ENCODE results near the gene TTC38. TPM values are rescaled to one million over a fixed set of nuclear protein-coding genes. Genes with fewer than 3 reads are reported as not detected.

TTC38 gene
- polyA plus RNA-seq, 1 donor from 2014 or later, result 1.4 TPM

DNA sequence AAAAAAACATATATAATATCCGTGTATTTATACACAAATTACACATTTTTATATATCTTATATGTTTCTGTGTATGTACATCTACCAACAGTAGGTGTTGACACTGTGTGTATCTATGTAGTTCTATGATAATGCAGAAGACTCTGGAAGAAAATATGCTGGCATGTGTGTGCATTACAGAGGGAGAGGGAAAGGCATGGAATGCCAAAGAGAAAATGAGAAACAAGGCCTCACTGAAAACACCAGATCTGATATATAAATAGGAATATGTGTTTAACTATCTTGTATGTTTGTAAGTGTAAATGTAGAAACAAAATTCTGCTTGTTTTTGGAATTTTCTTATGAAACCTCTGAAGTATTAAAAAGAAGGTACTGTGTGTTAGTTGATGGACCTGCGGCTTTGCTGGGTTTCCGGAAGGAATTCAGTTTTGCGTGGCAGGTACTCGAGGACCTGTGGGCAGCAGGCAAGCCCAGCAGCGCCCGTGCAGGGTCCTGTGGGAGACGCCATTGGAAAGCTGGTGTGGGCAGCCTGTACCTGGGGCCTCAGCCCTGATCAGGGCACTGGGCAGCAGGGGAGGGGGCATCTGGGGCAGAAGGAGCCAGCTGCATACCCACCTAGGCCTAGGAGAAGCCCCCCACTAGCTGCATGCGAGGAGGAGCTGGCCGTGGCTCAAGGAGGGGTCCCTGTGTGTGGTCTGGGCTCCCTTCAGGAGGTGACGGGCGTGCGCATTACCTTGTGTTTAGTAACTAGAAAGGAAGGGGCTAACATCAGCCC lies 60.1 kb downstream of the TTC38 start:
- Histone ChIP-seq H4K20me1 (ENCODE audit: insufficient read depth) (no peaks in the 10 kb centered on the region), H3F3A (ENCODE audit: insufficient read depth, low read length, poor library complexity, severe bottlenecking) (no peaks in the 10 kb centered on the region), H3K79me2 (replicated peaks; ENCODE audit: insufficient read depth, low read length) (no peaks in the 10 kb centered on the region), H3K27me3 (ENCODE audit: insufficient read depth, low read depth, low read length) (no peaks in the 10 kb centered on the region), H3K36me3 (ENCODE audit: insufficient read depth, low read length) (no peaks in the 10 kb centered on the region), H3K9ac (ENCODE audit: low read length) (no peak overlapping the region), H2AFZ (ENCODE audit: low read depth, low read length) (no peak overlapping the region), H3K9me2 (ENCODE audit: insufficient read depth, low read length) (no peaks in the 10 kb centered on the region), H3K9me3 (ENCODE audit: low read length) (no peaks in the 10 kb centered on the region), H3K4me3 (ENCODE audit: low read length) (no peak overlapping the region), H3K27ac (ENCODE audit: low read length) (no peak overlapping the region), H3K4me2 (ENCODE audit: low read length) (no peak overlapping the region)
- no peak for TF ChIP-seq MXI1 (conservative IDR thresholded peaks at IDR 0.05; ENCODE audit: poor library complexity, severe bottlenecking)
- no peak for TF ChIP-seq RAD21 (conservative IDR thresholded peaks at IDR 0.05)
- no peak for TF ChIP-seq REST (IDR thresholded peaks at IDR 0.05; ENCODE audit: borderline replicate concordance)
- no peak for TF ChIP-seq SMC3 (conservative IDR thresholded peaks at IDR 0.05; ENCODE audit: poor library complexity)
- TF ChIP-seq, protein P1, sequence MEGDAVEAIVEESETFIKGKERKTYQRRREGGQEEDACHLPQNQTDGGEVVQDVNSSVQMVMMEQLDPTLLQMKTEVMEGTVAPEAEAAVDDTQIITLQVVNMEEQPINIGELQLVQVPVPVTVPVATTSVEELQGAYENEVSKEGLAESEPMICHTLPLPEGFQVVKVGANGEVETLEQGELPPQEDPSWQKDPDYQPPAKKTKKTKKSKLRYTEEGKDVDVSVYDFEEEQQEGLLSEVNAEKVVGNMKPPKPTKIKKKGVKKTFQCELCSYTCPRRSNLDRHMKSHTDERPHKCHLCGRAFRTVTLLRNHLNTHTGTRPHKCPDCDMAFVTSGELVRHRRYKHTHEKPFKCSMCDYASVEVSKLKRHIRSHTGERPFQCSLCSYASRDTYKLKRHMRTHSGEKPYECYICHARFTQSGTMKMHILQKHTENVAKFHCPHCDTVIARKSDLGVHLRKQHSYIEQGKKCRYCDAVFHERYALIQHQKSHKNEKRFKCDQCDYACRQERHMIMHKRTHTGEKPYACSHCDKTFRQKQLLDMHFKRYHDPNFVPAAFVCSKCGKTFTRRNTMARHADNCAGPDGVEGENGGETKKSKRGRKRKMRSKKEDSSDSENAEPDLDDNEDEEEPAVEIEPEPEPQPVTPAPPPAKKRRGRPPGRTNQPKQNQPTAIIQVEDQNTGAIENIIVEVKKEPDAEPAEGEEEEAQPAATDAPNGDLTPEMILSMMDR (IDR thresholded peaks at IDR 0.05; ENCODE audit: poor library complexity, severe bottlenecking), result no peak
- TF ChIP-seq EZH2 (IDR thresholded peaks at IDR 0.05; ENCODE audit: borderline replicate concordance, insufficient read depth, low read length, poor library complexity, severe bottlenecking), result no peak
- TF ChIP-seq TAF1 (IDR thresholded peaks at IDR 0.05; ENCODE audit: low read depth), result no peak
- no peak for TF ChIP-seq EP300 (conservative IDR thresholded peaks at IDR 0.05; ENCODE audit: poor library complexity, severe bottlenecking)

- no peaks in the 10 kb centered on the region for H3K9me2 ChIP-seq (ENCODE audit: insufficient read depth, low read length)
- no peak overlapping the region for H3K4me2 ChIP-seq (ENCODE audit: low read length)
- H4K20me1 ChIP-seq (ENCODE audit: insufficient read depth), result no peaks in the 10 kb centered on the region
- TF ChIP-seq EZH2 (IDR thresholded peaks at IDR 0.05; ENCODE audit: borderline replicate concordance, insufficient read depth, low read length, poor library complexity, severe bottlenecking) (no peak), TAF1 (IDR thresholded peaks at IDR 0.05; ENCODE audit: low read depth) (no peak), POLR2AphosphoS5 (IDR thresholded peaks at IDR 0.05) (no peak), MXI1 (conservative IDR thresholded peaks at IDR 0.05; ENCODE audit: poor library complexity, severe bottlenecking) (no peak), EP300 (conservative IDR thresholded peaks at IDR 0.05; ENCODE audit: poor library complexity, severe bottlenecking) (no peak), REST (IDR thresholded peaks at IDR 0.05; ENCODE audit: borderline replicate concordance) (no peak), SMC3 (conservative IDR thresholded peaks at IDR 0.05; ENCODE audit: poor library complexity) (no peak), RAD21 (conservative IDR thresholded peaks at IDR 0.05) (no peak)
- TF ChIP-seq, protein P1 (IDR thresholded peaks at IDR 0.05; ENCODE audit: poor library complexity, severe bottlenecking), result no peak
- H3K9me3 ChIP-seq (ENCODE audit: low read length), result no peaks in the 10 kb centered on the region
- H3K9ac ChIP-seq (ENCODE audit: low read length), result no peak overlapping the region
- H2AFZ ChIP-seq (ENCODE audit: low read depth, low read length), result no peak overlapping the region
- H3K36me3 ChIP-seq (ENCODE audit: insufficient read depth, low read length), result no peaks in the 10 kb centered on the region
- no peak overlapping the region for H3K27ac ChIP-seq (ENCODE audit: low read length)
- no peaks in the 10 kb centered on the region for H3K79me2 ChIP-seq (replicated peaks; ENCODE audit: insufficient read depth, low read length)
- no peaks in the 10 kb centered on the region for H3K27me3 ChIP-seq (ENCODE audit: insufficient read depth, low read depth, low read length)
- H3F3A ChIP-seq (ENCODE audit: insufficient read depth, low read length, poor library complexity, severe bottlenecking), result no peaks in the 10 kb centered on the region
- H3K4me3 ChIP-seq (ENCODE audit: low read length), result no peak overlapping the region
Observed at GRCh38 chr22:46328797-46329196, 61.0 kb downstream of the TTC38 start.

Measured in neural cell (in vitro differentiated cells).